ENCODE results near the gene ATG4C.
A peak's percentile ranks its signal among the peaks of the same experiment; 100 is the strongest.

ATG4C gene

GRCh38 chr1:62840555-62840954, 56.6 kb downstream of the ATG4C start:
- TF ChIP-seq CTCF (IDR thresholded peaks at IDR 0.05) = no peak

- peak; percentile 65 for TF ChIP-seq CTCF (IDR thresholded peaks at IDR 0.05)
Measured at GRCh38 chr1:62841587-62842169, 57.7 kb downstream of the ATG4C start.

- TF ChIP-seq CTCF (IDR thresholded peaks at IDR 0.05) = no peak
Measured at GRCh38 chr1:62844030-62844429, 60.1 kb downstream of the ATG4C start.

DNA sequence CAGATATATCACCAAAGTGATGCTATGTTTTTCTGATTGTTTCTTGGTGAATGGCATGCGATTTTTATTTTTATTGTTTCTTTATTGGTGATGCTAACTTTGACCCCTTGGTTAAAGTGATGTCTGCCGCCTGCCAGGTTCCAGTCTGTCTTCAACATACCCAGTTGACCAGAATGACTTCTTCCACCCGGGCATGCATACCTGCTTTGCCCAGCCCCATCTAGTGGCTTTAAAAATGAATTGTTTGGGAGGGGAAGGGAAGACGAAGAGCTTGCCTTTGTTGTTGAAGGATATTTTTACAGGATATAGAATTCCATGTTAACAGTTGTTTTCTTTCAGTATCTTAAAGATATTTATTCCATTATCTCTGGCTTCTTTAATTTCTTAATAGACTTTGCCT, 65.1 kb downstream of the ATG4C start:
- TF ChIP-seq CTCF (IDR thresholded peaks at IDR 0.05) = peak; percentile 57

DNA sequence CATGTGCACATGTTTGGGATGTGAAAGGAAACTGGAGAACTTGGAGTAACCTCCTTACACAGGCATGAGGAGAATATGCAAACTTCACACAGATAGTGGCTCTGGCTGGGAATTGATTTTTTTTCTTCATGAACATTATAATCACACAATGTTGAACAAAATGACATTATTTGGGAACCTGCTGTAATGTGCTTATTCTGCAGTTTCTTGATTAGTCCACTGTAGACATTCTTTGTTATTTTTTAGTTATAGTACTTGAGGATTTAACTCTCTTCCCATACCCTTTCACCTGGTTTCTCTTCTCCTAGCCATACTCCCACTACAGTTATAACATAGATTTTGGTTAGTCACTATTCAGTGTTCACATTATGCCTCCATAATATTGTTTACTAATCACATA, 68.3 kb downstream of the ATG4C start:
- TF ChIP-seq CTCF (IDR thresholded peaks at IDR 0.05) = no peak

DNA sequence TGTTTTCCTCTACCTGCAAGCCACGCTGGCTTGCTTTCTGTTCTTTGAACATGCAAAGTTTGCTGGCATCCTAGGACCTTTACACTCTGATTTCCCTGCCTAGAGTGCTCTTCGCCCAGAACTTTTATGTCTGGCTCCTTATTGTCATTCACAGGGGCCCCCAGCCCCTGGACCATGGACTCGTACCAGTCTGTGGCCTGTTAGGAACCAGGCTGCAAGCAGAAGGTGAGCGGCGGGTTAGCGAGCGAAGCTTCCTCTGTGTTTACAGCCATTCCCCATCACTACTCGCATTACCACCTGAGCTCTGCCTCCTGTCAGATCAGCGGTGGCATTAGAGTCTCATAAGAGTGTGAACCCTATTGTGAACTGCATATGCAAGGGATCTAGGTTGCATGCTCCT, 73.0 kb downstream of the ATG4C start:
- TF ChIP-seq CTCF (IDR thresholded peaks at IDR 0.05) = no peak

DNA sequence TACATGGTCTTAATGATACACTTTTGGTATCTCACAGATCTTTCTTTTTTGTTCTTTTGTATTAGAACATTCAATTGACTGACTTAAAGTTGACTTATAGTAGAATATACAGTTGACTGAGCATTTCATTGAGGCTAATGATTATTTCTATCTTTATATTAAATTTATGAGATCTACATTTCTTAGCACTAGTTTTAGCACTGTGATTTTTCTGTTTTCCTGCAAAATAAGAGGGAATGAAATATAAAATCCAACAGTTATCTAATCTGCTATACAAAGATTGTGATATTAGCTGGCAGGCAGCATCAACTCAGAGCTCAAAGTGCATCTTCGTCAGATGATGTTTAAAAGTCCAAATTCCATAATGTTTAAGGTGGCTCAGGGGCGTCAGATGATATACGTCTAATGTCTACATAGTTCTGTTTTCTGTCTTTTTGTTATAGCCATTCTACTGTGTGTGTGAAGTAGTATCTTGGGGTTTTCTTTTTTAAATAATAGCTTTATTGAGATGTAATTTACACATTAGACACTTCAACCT, 85.4 kb downstream of the ATG4C start:
- TF ChIP-seq CTCF (IDR thresholded peaks at IDR 0.05) = no peak

GRCh38 chr1:62870148-62870547, 86.2 kb downstream of the ATG4C start:
- no peak for TF ChIP-seq CTCF (IDR thresholded peaks at IDR 0.05)
